Activated T-helper 2 cell treated with anti-CD3 and anti-CD28 coated beads, Interferon-gamma antibody, Interleukin-2, Interleukin-4, amounts not matched to agents 10 μg/mL and 5 μg/mL and 100 μg/mL, durations not matched to agents 14 hours and 24 hours and 36 hours (primary cell): ENCODE measurements around the gene KLHL22. TPM values are rescaled to one million over a fixed set of nuclear protein-coding genes. Genes with fewer than 3 reads are reported as not detected.
"Not testable (repeated sequence)": the region's sequence is repeated elsewhere in the genome, so short reads cannot be mapped to it uniquely, and the experiment has no call there.

Experiments used
- DNase-seq: peaks from one replicate; pipeline ENCODE4 v3.0.0; 2021; ENCODE audit warnings: low spot score
- H3K27ac Mint-ChIP-seq: one replicate; pipeline ENCODE4 v1.8.0; 2021; ENCODE audit warnings: mixed read lengths
- H3K27me3 Mint-ChIP-seq: one replicate; pipeline ENCODE4 v1.8.0; 2021; ENCODE audit warnings: low read depth, mixed read lengths
- H3K36me3 Mint-ChIP-seq: one replicate; pipeline ENCODE4 v1.8.0; 2021; ENCODE audit warnings: low read depth, mixed read lengths
- H3K4me1 Mint-ChIP-seq: one replicate; pipeline ENCODE4 v1.8.0; 2021; ENCODE audit warnings: low read depth, mixed read lengths
- H3K4me3 Mint-ChIP-seq: one replicate; pipeline ENCODE4 v1.8.0; 2021; ENCODE audit warnings: low read depth, mild to moderate bottlenecking, moderate library complexity, mixed read lengths
- H3K9me3 Mint-ChIP-seq: one replicate; pipeline ENCODE4 v1.8.0; 2021; ENCODE audit warnings: mixed read lengths
- intact Hi-C: fragments of 100-400 bp; cut with micrococcal nuclease; formaldehyde crosslinking; loops from one replicate; pipeline ENCODE4 v1.15.1; 2023
- total RNA-seq: library from RNA; stranded (reverse); gene quantifications from 2 replicates; pipeline ENCODE4 v1.2.3, GENCODE V29; 2022

Gene KLHL22
- total RNA-seq = 34.0 and 38.0 TPM in 2 replicates

DNA sequence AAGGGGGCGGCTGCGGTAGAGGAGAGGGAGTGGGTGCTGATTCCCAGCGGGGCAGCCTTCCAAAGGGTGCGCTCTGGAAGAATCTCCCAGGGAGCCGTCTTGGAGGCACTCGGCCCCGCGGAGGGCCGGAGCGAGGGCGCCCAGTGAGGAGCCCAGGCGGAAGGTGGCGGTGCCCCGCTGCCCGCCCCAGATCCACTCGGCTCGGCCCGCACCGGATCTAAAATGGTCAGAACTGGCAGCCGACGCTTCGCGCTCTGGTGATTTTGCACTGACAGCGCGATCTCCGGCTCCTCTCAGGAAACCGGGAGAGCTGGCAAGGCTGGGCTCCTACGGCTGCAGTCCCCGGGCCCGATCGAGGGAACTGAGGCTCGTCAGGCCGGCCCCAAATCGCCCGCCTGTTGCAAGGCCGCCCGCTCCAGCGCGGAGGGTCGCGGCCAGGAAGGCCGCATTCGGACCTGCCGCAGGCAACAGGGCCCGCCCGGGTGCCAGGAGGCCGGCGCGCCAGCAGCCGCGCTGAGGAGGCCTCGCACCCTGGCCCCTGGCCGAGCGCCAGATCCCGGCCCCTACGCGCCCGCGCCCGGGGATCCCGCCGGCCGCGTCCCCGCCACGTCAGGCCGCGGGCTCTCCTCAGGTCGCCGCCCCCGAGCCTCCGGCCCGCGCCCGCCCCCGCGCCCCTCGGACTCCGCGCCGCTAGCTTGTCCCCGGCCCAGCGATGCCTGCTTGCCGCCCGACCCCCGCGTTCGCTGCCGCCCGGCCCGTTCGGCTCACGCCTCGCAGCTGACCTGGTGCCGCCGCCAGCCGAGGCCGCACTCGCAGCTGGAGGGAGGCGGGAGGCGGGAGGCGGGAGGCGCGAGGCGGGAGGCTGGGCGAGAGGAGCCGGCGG is at the start of gene KLHL22:
TSS of gene KLHL22 (minus strand) at position 818 of the 883 bp plus-strand sequence. CDS start 6,584 bp downstream, outside the sequence.
- Mint-ChIP-seq H3K9me3 (no peaks in the 10 kb centered on the region), H3K27me3 (no peaks in the 10 kb centered on the region), H3K4me1 (peaks cover 25% of the 10 kb centered on the region), H3K4me3 (peak within 1 kb of the TSS; percentile 88), H3K36me3 (peaks cover 16% of the 10 kb centered on the region), H3K27ac (peak within 1 kb of the TSS; percentile 88)
- peak; percentile 16 for DNase-seq
- intact Hi-C loops = loop anchor here (1.0 to 5.0 kb wide), 2 partner anchors 20 to 33 kb away; no protein-coding TSS in a partner anchor

DNA sequence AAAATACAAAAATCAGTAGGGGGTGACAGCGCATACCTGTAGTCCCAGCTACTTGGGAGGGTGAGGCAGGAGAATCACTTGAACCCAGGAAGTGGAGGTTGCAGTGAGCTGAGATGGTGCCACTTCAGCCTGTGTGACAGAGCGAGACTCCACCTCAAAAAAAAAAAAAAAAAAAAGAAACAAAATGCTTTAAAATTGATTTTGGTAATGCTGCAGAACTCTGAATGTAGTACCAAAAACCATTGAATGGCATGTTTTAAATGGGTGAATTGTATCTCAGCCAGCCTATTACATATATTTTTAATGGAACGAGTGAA is 49.7 kb upstream of the KLHL22 start:
- H3K27me3 Mint-ChIP-seq, intact Hi-C loops: not testable (repeated sequence)

GRCh38 chr22:20542736-20543135 is 47.1 kb upstream of the KLHL22 start:
- peaks cover 29% of the 10 kb centered on the region for H3K4me1 Mint-ChIP-seq
- H3K27ac Mint-ChIP-seq = no peak overlapping the region
- intact Hi-C loops = no loop called here
- no peaks in the 10 kb centered on the region for H3K27me3 Mint-ChIP-seq
- H3K9me3 Mint-ChIP-seq = no peaks in the 10 kb centered on the region
- no peak overlapping the region for H3K4me3 Mint-ChIP-seq
- peaks cover 72% of the 10 kb centered on the region for H3K36me3 Mint-ChIP-seq
- DNase-seq = no peak

More for the DNA sequence above, 49.7 kb upstream of the KLHL22 start:
- peaks cover 50% of the 10 kb centered on the region for H3K36me3 Mint-ChIP-seq
- H3K27ac Mint-ChIP-seq, H3K9me3 Mint-ChIP-seq, H3K4me3 Mint-ChIP-seq, DNase-seq: not testable (repeated sequence)
- H3K4me1 Mint-ChIP-seq = peaks cover 46% of the 10 kb centered on the region

GRCh38 chr22:20542055-20542454 is 46.5 kb upstream of the KLHL22 start:
- H3K36me3 Mint-ChIP-seq = peaks cover 78% of the 10 kb centered on the region
- H3K27me3 Mint-ChIP-seq = no peaks in the 10 kb centered on the region
- peaks cover 26% of the 10 kb centered on the region for H3K4me1 Mint-ChIP-seq
- H3K27ac Mint-ChIP-seq = no peak overlapping the region
- intact Hi-C loops = no loop called here
- H3K9me3 Mint-ChIP-seq = no peaks in the 10 kb centered on the region
- no peak for DNase-seq
- no peak overlapping the region for H3K4me3 Mint-ChIP-seq

GRCh38 chr22:20538875-20539274 is 43.3 kb upstream of the KLHL22 start:
- H3K9me3 Mint-ChIP-seq, intact Hi-C loops, DNase-seq, H3K27ac Mint-ChIP-seq, H3K4me3 Mint-ChIP-seq, H3K27me3 Mint-ChIP-seq: not testable (repeated sequence)
- peaks cover 14% of the 10 kb centered on the region for H3K4me1 Mint-ChIP-seq
- peaks cover 69% of the 10 kb centered on the region for H3K36me3 Mint-ChIP-seq

GRCh38 chr22:20537983-20538382 is 42.4 kb upstream of the KLHL22 start:
- DNase-seq = no peak
- Mint-ChIP-seq H3K36me3 (peaks cover 65% of the 10 kb centered on the region), H3K9me3 (no peaks in the 10 kb centered on the region), H3K27me3 (no peaks in the 10 kb centered on the region), H3K4me3 (no peak overlapping the region), H3K4me1 (peaks cover 14% of the 10 kb centered on the region), H3K27ac (no peak overlapping the region)
- intact Hi-C loops = no loop called here

- no peak overlapping the region for H3K27ac Mint-ChIP-seq
- DNase-seq = no peak
- no peak overlapping the region for H3K4me3 Mint-ChIP-seq
- peaks cover 14% of the 10 kb centered on the region for H3K4me1 Mint-ChIP-seq
- H3K9me3 Mint-ChIP-seq = no peaks in the 10 kb centered on the region
- peaks cover 61% of the 10 kb centered on the region for H3K36me3 Mint-ChIP-seq
- H3K27me3 Mint-ChIP-seq = no peaks in the 10 kb centered on the region
- intact Hi-C loops = no loop called here
Observed at GRCh38 chr22:20537325-20537756, 41.7 kb upstream of the KLHL22 start.

- no peaks in the 10 kb centered on the region for H3K9me3 Mint-ChIP-seq
- no peak overlapping the region for H3K27ac Mint-ChIP-seq
- intact Hi-C loops = no loop called here
- H3K36me3 Mint-ChIP-seq = peaks cover 56% of the 10 kb centered on the region
- no peaks in the 10 kb centered on the region for H3K27me3 Mint-ChIP-seq
- H3K4me1 Mint-ChIP-seq = peaks cover 18% of the 10 kb centered on the region
- no peak for DNase-seq
- no peak overlapping the region for H3K4me3 Mint-ChIP-seq
Observed at GRCh38 chr22:20536590-20537324, 41.2 kb upstream of the KLHL22 start.

DNA sequence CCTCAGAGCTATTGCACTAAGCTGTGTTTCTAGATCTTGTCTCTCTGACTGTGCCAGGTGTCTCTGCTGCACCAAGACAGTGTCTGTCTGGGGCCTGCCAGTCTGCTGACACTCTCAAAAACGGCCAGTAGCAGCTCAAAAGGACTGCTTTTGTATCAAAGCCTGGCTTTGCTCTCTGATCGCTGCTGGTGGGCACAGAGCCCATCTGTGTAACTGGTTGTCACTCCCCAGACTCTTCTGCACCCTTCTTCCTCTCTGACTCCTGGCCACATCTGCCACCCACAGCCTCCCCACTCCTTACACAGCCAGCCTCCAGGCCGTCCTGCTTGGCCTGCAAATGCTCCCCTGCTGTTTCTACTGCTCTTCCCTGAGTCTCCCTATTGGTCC is 38.3 kb upstream of the KLHL22 start:
- no peak for DNase-seq
- intact Hi-C loops = no loop called here
- no peaks in the 10 kb centered on the region for H3K27me3 Mint-ChIP-seq
- H3K4me3 Mint-ChIP-seq = no peak overlapping the region
- no peaks in the 10 kb centered on the region for H3K9me3 Mint-ChIP-seq
- H3K36me3 Mint-ChIP-seq = peaks cover 46% of the 10 kb centered on the region
- H3K27ac Mint-ChIP-seq = peak overlapping the region; percentile 51
- peaks cover 18% of the 10 kb centered on the region for H3K4me1 Mint-ChIP-seq

GRCh38 chr22:20533095-20533878 is 37.7 kb upstream of the KLHL22 start:
- H3K9me3 Mint-ChIP-seq = no peaks in the 10 kb centered on the region
- intact Hi-C loops = no loop called here
- H3K27ac Mint-ChIP-seq = peak overlapping the region; percentile 23
- DNase-seq = no peak
- H3K4me3 Mint-ChIP-seq = no peak overlapping the region
- H3K36me3 Mint-ChIP-seq = peaks cover 45% of the 10 kb centered on the region
- peaks cover 18% of the 10 kb centered on the region for H3K4me1 Mint-ChIP-seq
- H3K27me3 Mint-ChIP-seq = no peaks in the 10 kb centered on the region

DNA sequence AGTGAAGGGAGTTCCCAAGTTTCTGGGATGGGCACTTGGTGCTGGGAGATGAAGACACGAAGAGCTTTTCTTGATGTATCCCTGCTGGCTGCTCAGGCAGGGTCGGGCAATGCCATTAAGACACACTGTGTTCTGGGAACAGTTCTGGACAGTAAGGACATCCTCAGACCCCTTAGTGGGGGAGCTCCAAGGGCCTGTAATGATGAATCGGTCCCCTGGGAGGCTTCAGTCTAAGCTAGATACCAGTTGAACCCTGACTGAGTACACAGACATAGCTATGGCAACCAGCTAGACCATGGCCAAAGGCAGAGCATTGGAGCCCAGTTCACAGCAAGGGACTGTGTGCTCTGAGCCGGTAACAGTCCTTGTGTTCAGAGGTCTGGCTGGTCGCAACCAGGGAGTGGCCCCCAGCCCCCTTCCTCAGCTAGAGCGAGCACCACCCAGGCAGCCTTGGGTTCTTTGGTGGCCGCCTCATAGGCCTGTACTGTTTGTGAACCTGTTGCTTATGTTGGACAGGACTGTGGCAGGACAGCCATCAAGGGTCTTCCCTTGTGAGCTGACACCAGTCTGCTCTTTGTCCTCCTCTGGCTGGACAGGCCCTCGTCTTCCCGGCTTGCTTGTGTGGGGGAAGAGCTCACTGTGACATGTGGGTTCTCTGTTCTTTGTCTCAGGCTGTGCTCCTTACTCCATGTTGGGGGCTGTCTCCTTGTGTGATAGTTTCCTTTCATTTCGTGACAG is 36.8 kb upstream of the KLHL22 start:
- no peaks in the 10 kb centered on the region for H3K27me3 Mint-ChIP-seq
- H3K36me3 Mint-ChIP-seq = peaks cover 44% of the 10 kb centered on the region
- intact Hi-C loops = no loop called here
- H3K4me1 Mint-ChIP-seq = peaks cover 21% of the 10 kb centered on the region
- peak overlapping the region; percentile 23 for H3K27ac Mint-ChIP-seq
- H3K4me3 Mint-ChIP-seq = no peak overlapping the region
- no peaks in the 10 kb centered on the region for H3K9me3 Mint-ChIP-seq
- no peak for DNase-seq
